DND-41 (cell line): ENCODE measurements around the gene ZFYVE1.
A peak's percentile ranks its signal among the peaks of the same experiment; 100 is the strongest.

Source experiments
- ATAC-seq: fragments of 200-7000 bp; cut with Tn5 transposase; 3 replicates; pipeline ENCODE4 v1.9.1; 2021; ENCODE audit warnings: low read depth; ENCODE audit not compliant: insufficient read depth
- DNase-seq: peaks from one replicate; pipeline ENCODE4 v3.0.0-alpha.2; 2020
- H2AFZ ChIP-seq: 2 replicates; pipeline ENCODE4 v1.6.0; 2012; ENCODE audit warnings: low read depth, low read length
- H3K27ac ChIP-seq: 2 replicates; pipeline ENCODE4 v1.5.1; 2012; ENCODE audit warnings: low read length, inconsistent platforms
- H3K27me3 ChIP-seq: fragments of 200-600 bp; sonication (generic); 2 replicates; pipeline ENCODE4 v1.6.0; 2012; ENCODE audit warnings: low read length, mild to moderate bottlenecking, inconsistent platforms; ENCODE audit not compliant: insufficient read depth, poor library complexity
- H3K36me3 ChIP-seq: 2 replicates; pipeline ENCODE4 v1.5.1; 2012; ENCODE audit warnings: low read length, inconsistent platforms; ENCODE audit not compliant: insufficient read depth
- H3K4me1 ChIP-seq: 2 replicates; pipeline ENCODE4 v1.5.1; 2012; ENCODE audit warnings: mild to moderate bottlenecking, low read length; ENCODE audit not compliant: insufficient read depth
- H3K4me2 ChIP-seq: 2 replicates; pipeline ENCODE4 v1.6.0; 2012; ENCODE audit warnings: mild to moderate bottlenecking, moderate library complexity, low read length, inconsistent platforms; ENCODE audit not compliant: insufficient read depth
- H3K4me3 ChIP-seq, 2 experiments: fragments of 200-600 bp in 1 of 2; shearing (Covaris generic) in 1 of 2; 2 replicates each; pipeline ENCODE4 v1.5.1; 2012 to 2016; ENCODE audit warnings: inconsistent platforms in 2 of 2, low read length in 2 of 2, mild to moderate bottlenecking in 2 of 2, low read depth in 1 of 2, moderate library complexity in 1 of 2
- H3K79me2 ChIP-seq: 2 replicates; pipeline ENCODE4 v1.6.0; 2012; ENCODE audit warnings: low read length, inconsistent platforms; ENCODE audit not compliant: insufficient read depth
- H3K9ac ChIP-seq: 2 replicates; pipeline ENCODE4 v1.6.0; 2012; ENCODE audit warnings: low read depth, mild to moderate bottlenecking, inconsistent platforms, low read length, moderate library complexity
- H3K9me3 ChIP-seq: 2 replicates; pipeline ENCODE4 v1.5.1; 2012; ENCODE audit warnings: low read length, moderate library complexity, mild to moderate bottlenecking, inconsistent platforms; ENCODE audit not compliant: insufficient read depth, severe bottlenecking
- H4K20me1 ChIP-seq: 2 replicates; pipeline ENCODE4 v1.6.0; 2012; ENCODE audit warnings: low read length; ENCODE audit not compliant: insufficient read depth
- EZH2 ChIP-seq: IDR thresholded peaks from 3 replicates; pipeline ENCODE4 v1.6.1; 2012; ENCODE audit warnings: borderline replicate concordance, low read depth, mild to moderate bottlenecking, moderate library complexity, low read length, inconsistent platforms; ENCODE audit not compliant: severe bottlenecking
- TF ChIP-seq, protein P1 (sequence below): IDR thresholded peaks from 2 replicates; pipeline ENCODE4 v1.5.1; 2012; ENCODE audit warnings: borderline replicate concordance, low read length, moderate library complexity, mild to moderate bottlenecking; ENCODE audit not compliant: poor library complexity, severe bottlenecking; ENCODE audit errors: extremely low read depth

The ZFYVE1 gene

DNA sequence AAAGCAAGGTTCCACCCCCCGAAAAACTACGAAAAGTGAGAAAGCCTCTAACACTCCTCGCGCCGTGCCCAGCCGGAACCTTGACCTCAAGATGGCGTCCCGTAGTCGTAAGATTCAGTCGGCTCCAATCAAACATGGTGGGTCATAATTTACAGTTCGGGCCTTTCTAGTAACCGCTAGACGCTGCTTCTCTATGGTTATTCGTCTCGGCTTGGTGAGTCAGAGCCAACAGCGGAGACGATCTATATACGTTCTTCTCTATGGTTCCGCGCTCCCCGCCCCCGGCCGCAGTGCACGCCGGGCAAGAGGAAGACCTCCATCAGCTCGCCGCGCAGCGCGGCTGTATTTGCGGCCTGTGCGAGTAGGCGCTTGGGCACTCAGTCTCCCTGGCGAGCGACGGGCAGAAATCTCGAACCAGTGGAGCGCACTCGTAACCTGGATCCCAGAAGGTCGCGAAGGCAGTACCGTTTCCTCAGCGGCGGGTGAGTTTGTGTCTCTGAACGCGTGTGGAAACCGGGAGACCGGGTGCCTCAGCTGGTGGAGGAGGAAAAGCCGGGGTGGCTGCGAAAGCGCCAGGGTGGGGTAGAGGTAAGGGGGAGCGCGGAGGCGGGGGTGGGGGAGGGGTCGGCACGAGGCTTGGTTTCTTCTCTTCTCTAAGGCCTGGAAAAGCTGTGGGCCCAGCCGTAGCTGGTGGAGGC is 31.5 kb upstream of the ZFYVE1 start, which contains the start of gene RBM25:
Gene RBM25 (plus strand): TSS at position 311 of the 698 bp plus-strand sequence. CDS start 13,108 bp downstream, outside the sequence.
- Histone ChIP-seq H3K4me1 (peaks cover 36% of the 10 kb centered on the region), H3K9ac (peak within 1 kb of the TSS; percentile 79), H4K20me1 (peaks cover 36% of the 10 kb centered on the region), H3K9me3 (no peaks in the 10 kb centered on the region), H3K4me2 (peak within 1 kb of the TSS; percentile 78), H2AFZ (peak within 1 kb of the TSS; percentile 92), H3K79me2 (peaks cover 55% of the 10 kb centered on the region), H3K27me3 (no peaks in the 10 kb centered on the region), H3K36me3 (peaks cover 26% of the 10 kb centered on the region), H3K4me3 (peak within 1 kb of the TSS; percentile 67 to 68), H3K27ac (peak within 1 kb of the TSS; percentile 92)
- ATAC-seq = peak; percentile 96
- no peak for TF ChIP-seq EZH2
- TF ChIP-seq, protein P1, sequence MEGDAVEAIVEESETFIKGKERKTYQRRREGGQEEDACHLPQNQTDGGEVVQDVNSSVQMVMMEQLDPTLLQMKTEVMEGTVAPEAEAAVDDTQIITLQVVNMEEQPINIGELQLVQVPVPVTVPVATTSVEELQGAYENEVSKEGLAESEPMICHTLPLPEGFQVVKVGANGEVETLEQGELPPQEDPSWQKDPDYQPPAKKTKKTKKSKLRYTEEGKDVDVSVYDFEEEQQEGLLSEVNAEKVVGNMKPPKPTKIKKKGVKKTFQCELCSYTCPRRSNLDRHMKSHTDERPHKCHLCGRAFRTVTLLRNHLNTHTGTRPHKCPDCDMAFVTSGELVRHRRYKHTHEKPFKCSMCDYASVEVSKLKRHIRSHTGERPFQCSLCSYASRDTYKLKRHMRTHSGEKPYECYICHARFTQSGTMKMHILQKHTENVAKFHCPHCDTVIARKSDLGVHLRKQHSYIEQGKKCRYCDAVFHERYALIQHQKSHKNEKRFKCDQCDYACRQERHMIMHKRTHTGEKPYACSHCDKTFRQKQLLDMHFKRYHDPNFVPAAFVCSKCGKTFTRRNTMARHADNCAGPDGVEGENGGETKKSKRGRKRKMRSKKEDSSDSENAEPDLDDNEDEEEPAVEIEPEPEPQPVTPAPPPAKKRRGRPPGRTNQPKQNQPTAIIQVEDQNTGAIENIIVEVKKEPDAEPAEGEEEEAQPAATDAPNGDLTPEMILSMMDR = no peak
- DNase-seq = peak; percentile 98

DNA sequence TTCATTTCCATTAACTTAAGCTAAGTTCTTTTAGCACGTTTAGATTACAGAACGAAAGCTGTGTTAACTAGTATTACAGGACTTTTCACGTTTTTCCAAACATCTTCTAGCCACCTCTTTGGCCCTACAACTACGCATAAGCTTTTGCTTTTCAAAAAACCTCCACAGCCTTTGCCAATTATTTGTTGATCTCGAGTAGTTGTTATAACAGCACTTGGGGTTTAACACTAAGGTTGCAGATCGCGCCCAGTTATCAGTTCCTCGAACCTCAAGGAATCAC is 31.0 kb upstream of the ZFYVE1 start:
- peaks cover 33% of the 10 kb centered on the region for H4K20me1 ChIP-seq
- H3K27me3 ChIP-seq = no peaks in the 10 kb centered on the region
- peaks cover 51% of the 10 kb centered on the region for H3K79me2 ChIP-seq
- H3K36me3 ChIP-seq = peaks cover 24% of the 10 kb centered on the region
- ATAC-seq (no peak), DNase-seq (no peak)
- H3K9me3 ChIP-seq = no peaks in the 10 kb centered on the region
- no peak for TF ChIP-seq EZH2
- TF ChIP-seq, protein P1 = no peak
- peak overlapping the region; percentile 92 for H3K27ac ChIP-seq
- peak overlapping the region; percentile 79 for H3K9ac ChIP-seq
- H3K4me1 ChIP-seq = peaks cover 36% of the 10 kb centered on the region
- peak overlapping the region; percentile 82 for H2AFZ ChIP-seq
- H3K4me2 ChIP-seq = peak overlapping the region; percentile 66
- H3K4me3 ChIP-seq = peak overlapping the region; percentile 60 to 67

DNA sequence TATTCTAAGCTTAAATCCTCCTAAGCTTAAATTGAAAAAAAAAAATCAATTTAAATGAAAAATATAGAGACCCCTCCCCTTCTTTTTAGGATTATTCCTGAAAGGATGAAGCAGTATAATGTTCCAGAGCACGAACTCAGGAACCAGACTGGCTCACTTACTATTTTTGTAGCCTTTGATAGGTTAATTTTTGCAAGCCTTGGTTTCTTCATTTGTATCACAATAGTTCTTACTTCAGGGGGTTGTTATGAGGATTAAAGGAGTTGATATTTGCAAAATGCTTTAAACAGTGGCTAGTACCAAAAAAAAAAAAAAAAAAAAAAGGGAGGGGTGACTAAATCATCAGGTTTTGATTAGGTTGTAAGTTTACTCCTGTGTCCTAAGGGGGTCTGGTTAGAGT is 28.3 kb upstream of the ZFYVE1 start:
- no peak overlapping the region for H3K4me2 ChIP-seq
- no peak overlapping the region for H2AFZ ChIP-seq
- peaks cover 19% of the 10 kb centered on the region for H3K4me1 ChIP-seq
- ATAC-seq (no peak), DNase-seq (no peak)
- H3K9me3 ChIP-seq = no peaks in the 10 kb centered on the region
- no peaks in the 10 kb centered on the region; the same call in 1 of the 2 replicates for H3K36me3 ChIP-seq
- no peak overlapping the region for H3K9ac ChIP-seq
- H4K20me1 ChIP-seq = peaks cover 7% of the 10 kb centered on the region; the same call in 1 of the 2 replicates
- H3K79me2 ChIP-seq = peaks cover 25% of the 10 kb centered on the region
- no peak overlapping the region for H3K4me3 ChIP-seq
- H3K27ac ChIP-seq = no peak overlapping the region
- TF ChIP-seq, protein P1 = no peak
- no peak for TF ChIP-seq EZH2
- H3K27me3 ChIP-seq = no peaks in the 10 kb centered on the region
